Measurements from ENCODE around the gene ACTR3. TPM values are rescaled to one million over a fixed set of nuclear protein-coding genes. Genes with fewer than 3 reads are reported as not detected.

The ACTR3 gene
- total and polyA plus RNA-seq, 2 of the 4 experiments (the other 2 are of a cell fraction), result 246 to 307 TPM

DNA sequence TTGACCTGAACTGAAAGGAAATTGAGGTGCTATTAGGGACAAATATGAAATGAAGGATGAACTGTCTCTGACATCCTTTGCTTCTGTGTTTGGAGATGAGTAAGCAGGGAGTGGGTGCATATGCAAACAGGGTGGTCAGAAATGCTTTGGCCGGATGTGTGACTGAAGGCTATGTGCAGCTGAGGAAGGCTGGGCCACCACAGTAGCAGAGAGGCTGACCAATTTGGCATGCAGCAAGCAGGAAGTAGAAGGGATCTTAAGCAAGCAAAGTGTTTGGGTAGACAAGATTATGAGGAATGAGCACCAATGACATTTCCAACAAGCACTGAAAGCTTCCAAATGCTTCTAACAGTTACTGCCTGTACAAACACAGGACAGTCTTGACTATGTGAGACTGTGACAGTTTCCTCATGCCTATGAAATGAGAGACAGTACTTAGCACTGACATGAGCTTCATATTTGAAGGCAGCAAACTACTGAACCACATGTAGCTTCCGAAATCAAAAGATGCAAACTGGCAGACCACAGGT lies 3.3 kb upstream of the ACTR3 start:
- in situ Hi-C loops (cut with MboI; ENCODE audit: low sequenced_read_pairs) (loop anchor here (5.0 kb wide), 1 partner anchor 129 kb away; the partner anchor contains the start of gene SLC35F5), dilution Hi-C loops (cut with HindIII; ENCODE audit: low sequenced_read_pairs, unreplicated experiment) (no loop called here), intact Hi-C loops (cut with micrococcal nuclease) (loop anchor here (2.0 kb wide), 1 partner anchor 14 kb away; no protein-coding TSS in a partner anchor)
- peaks cover 2% of the 10 kb centered on the region for H3K36me3 ChIP-seq (ENCODE audit: control insufficient read depth, insufficient read depth, low read length)
- CTCF ChIA-PET, result interaction anchor here (0.8 kb wide), 1 partner anchor 55 kb away, joined by 3 read pairs; no protein-coding TSS in a partner anchor
- peaks cover 11% of the 10 kb centered on the region for H3K9me1 ChIP-seq (ENCODE audit: insufficient read depth, low read length)
- DNase-seq, result peak; percentile 94
- peak overlapping the region; percentile 0 to 61; a peak in 2 of 4 replicates for H4K8ac ChIP-seq (ENCODE audit: low read depth in 2 of 2, low read length in 2 of 2)
- H3K27ac ChIP-seq (ENCODE audit: insufficient read depth, low read length), result peak overlapping the region; percentile 40
- WGBS, 2 experiments (ENCODE audit: extremely low coverage in 2 of 2, insufficient read length in 1 of 2), result no CpG with 5 or more reads among the region's 2 CpGs
- peak overlapping the region; percentile 90; the same call in 1 of the 2 replicates for H3K14ac ChIP-seq (replicated peaks; ENCODE audit: low read depth, low read length)
- peak overlapping the region; percentile 15; the same call in 1 of the 2 replicates for H4K5ac ChIP-seq (ENCODE audit: low read depth, low read length)
- no peaks in the 10 kb centered on the region for H3K9me3 ChIP-seq (ENCODE audit: control insufficient read depth, insufficient read depth, low read length)
- peak; percentile 57; the same call in 1 of the 2 replicates for TF ChIP-seq BHLHE40 (IDR thresholded peaks at IDR 0.05; ENCODE audit: low read depth, low read length)
- TF ChIP-seq FOS (IDR thresholded peaks at IDR 0.05; ENCODE audit: low read depth, low read length), result peak; percentile 65; the same call in 1 of the 2 replicates
- TF ChIP-seq RCOR1 (IDR thresholded peaks at IDR 0.05; ENCODE audit: insufficient replicate concordance, low read length), result peak; percentile 47
- TF ChIP-seq CEBPB (IDR thresholded peaks at IDR 0.05; ENCODE audit: low read depth, low read length), result peak; percentile 73
- 0 out of 2 replicates have a peak, but pooled peaks have one; percentile 11 for TF ChIP-seq NFE2L2 (IDR thresholded peaks at IDR 0.05; ENCODE audit: low read depth, low read length)
- TF ChIP-seq, protein P1, sequence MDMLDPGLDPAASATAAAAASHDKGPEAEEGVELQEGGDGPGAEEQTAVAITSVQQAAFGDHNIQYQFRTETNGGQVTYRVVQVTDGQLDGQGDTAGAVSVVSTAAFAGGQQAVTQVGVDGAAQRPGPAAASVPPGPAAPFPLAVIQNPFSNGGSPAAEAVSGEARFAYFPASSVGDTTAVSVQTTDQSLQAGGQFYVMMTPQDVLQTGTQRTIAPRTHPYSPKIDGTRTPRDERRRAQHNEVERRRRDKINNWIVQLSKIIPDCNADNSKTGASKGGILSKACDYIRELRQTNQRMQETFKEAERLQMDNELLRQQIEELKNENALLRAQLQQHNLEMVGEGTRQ (IDR thresholded peaks at IDR 0.05; ENCODE audit: low read depth, low read length), result no peak
- no peak for TF ChIP-seq MXI1 (IDR thresholded peaks at IDR 0.05; ENCODE audit: borderline replicate concordance, low read depth, low read length)
- peak overlapping the region; percentile 2; the same call in 1 of the 2 replicates for H3K4me3 ChIP-seq (ENCODE audit: insufficient read depth, low read depth, low read length)
- ATAC-seq (ENCODE audit: low read depth), result peak; percentile 32
- H2AFZ ChIP-seq (replicated peaks; ENCODE audit: low read length, poor library complexity), result no peak overlapping the region
- peak overlapping the region; percentile 68; the same call in 1 of the 2 replicates for H2BK120ac ChIP-seq (ENCODE audit: low read depth, low read length)
- peak overlapping the region; percentile 7; the same call in 1 of the 2 replicates for H3K56ac ChIP-seq (ENCODE audit: extremely low read depth, insufficient read depth, low read length)
- H2BK20ac ChIP-seq (ENCODE audit: low read depth, low read length), result peak overlapping the region; percentile 71
- peak overlapping the region; percentile 91 for H2BK5ac ChIP-seq (ENCODE audit: low read depth, low read length, poor library complexity, severe bottlenecking)
- POLR2A ChIA-PET (ENCODE audit: unreplicated experiment), result interaction anchor here (1.3 kb wide), 1 partner anchor 130 kb away, joined by 3 read pairs; the partner anchor contains the start of gene SLC35F5
- H3K27me3 ChIP-seq (ENCODE audit: control insufficient read depth, insufficient read depth, low read length), result no peaks in the 10 kb centered on the region
- no peak overlapping the region for H2AK9ac ChIP-seq (replicated peaks; ENCODE audit: low read depth, low read length, poor library complexity)
- no peak overlapping the region; the same call in 2 of the 3 replicates for H2BK15ac ChIP-seq (ENCODE audit: low read depth, low read length)
- peak overlapping the region; percentile 31; the same call in 1 of the 2 replicates for H3K9ac ChIP-seq (ENCODE audit: low read depth, low read length)
- peak overlapping the region; percentile 84 for H2AK5ac ChIP-seq (ENCODE audit: low read depth, low read length)
- 0 out of 2 replicates have a peak, but pooled peaks cover 4% of the 10 kb centered on the region for H4K20me1 ChIP-seq (ENCODE audit: insufficient read depth, low read length)
- H3K18ac ChIP-seq (ENCODE audit: low read depth, low read length), result peak overlapping the region; percentile 36; the same call in 1 of the 2 replicates
- H3K4ac ChIP-seq (ENCODE audit: low read depth, low read length), result peak overlapping the region; percentile 86; the same call in 1 of the 2 replicates
- H3K4me2 ChIP-seq (ENCODE audit: low read depth, low read length), result peak overlapping the region; percentile 76
- peaks cover 8% of the 10 kb centered on the region for H3K4me1 ChIP-seq (ENCODE audit: control insufficient read depth, insufficient read depth, low read length)
- H4K91ac ChIP-seq (ENCODE audit: insufficient read depth, low read depth, low read length), result peak overlapping the region; percentile 36; the same call in 1 of the 2 replicates
- H3K79me1 ChIP-seq (ENCODE audit: low read depth in 1 of 2, low read length in 2 of 2), result peaks cover 10 to 31% of the 10 kb centered on the region in 2 experiments
- BruUV-seq (replicated peaks), result no TSS peak
- peak overlapping the region; percentile 88 for H3K23ac ChIP-seq (ENCODE audit: low read depth, low read length)
